T-helper 1 cell (primary cell): ENCODE results near the gene AGGF1.
"Not testable (repeated sequence)": the region's sequence is repeated elsewhere in the genome, so short reads cannot be mapped to it uniquely, and the experiment has no call there.

Experiments used
- DNase-seq, 5 donors: peaks; one replicate each; pipeline ENCODE4 v3.0.0-alpha.2; 2012 to 2020

Gene AGGF1

DNA sequence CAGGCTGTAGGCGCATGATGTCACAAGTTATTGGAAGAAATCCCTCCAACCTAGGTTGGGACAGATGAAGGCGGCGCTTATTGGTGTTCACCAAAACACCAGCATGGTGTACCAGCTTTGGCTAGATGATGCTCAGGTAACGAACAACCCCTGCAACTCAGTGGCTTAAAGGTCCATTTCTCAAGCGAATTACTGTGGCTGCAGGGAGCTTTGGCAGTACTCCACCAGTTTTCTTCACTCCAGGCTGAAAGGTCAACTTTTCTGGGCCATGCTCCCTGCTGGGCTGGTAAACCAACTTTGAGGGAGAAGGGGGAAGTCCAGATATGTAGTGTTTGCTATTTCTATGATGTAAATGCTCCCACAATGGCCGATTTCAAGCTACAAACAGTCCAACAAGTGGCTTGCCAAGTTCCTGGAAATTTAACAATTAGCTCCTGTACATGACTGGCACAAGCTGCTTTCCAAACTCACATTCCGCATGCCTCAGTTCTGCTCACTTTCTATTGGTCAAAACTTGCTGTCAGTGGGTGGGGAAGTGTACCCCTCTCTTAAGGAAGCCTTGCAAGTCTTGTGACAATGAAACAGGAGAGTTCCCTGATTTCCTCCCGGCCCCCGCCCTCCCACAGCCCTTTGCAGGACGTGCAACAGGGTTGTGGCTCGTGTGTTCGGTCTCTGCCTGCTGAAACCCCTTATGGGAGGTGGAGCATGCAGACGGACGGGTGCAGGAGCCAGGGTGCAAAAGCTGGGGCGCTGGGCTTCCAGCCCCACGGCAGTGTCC lies 57.5 kb downstream of the AGGF1 start:
- DNase-seq: no peak

- no peak for DNase-seq
These were observed 65.0 kb downstream of the AGGF1 start for GRCh38 chr5:77095189-77095588.

DNA sequence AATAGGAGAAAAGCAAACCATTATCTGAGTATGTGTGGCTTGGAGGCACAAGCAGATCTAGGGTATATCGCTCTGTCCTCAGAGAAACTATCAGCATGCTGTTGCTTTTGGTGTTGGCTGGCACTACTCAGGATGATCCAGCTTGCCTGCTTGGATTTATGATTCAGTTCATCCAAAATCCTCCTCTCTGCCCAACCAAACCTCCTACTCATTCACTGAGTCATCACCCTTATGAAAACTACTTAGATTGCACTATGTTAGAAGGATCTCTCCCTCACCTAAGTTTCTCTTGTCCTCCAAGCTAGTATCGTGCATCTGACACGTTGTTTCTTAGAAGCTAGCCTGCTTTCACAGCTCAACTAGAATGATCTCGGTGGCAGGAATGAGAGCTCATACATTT lies 71.1 kb downstream of the AGGF1 start:
- DNase-seq: no peak

DNA sequence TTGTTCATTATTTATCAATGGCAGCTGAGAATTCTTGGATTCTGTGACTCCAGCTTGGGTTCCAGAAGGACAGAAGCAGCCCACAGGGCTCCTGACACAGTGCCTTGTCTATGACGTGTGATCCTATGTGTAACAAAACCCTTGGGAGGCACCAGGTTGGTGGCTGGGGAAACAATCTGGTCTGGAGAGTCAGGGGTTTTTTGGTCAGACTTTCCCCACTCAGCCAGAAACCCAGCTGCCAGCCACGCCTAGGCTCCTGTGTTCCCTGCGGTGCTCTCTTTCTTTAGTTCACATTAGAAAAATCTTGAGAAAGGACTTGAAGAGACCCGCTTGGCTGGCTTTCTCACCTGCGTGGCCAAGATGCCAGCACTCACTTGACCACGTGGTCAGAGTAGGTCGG lies 72.3 kb downstream of the AGGF1 start:
- DNase-seq: no peak

GRCh38 chr5:77103457-77103856 lies 73.3 kb downstream of the AGGF1 start:
- DNase-seq: no peak

DNA sequence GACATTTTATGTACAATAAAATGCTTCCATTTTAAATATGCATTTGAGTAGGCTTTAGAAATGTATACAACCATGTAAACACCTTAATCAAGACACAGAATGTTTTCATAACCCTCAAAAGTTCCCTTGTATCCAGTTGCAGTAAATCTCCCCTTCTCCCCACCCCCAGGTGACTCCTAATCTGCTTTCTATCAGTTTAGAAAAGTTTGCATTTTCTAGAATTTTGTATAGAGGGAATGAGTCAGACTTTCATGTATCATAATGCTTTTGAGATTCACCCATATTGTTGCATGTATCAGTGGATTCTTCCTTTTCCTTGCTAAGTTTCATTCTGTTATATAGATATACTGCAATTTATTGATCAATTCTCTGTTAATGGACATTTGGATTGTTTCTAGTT lies 74.6 kb downstream of the AGGF1 start:
- DNase-seq: no peak

DNA sequence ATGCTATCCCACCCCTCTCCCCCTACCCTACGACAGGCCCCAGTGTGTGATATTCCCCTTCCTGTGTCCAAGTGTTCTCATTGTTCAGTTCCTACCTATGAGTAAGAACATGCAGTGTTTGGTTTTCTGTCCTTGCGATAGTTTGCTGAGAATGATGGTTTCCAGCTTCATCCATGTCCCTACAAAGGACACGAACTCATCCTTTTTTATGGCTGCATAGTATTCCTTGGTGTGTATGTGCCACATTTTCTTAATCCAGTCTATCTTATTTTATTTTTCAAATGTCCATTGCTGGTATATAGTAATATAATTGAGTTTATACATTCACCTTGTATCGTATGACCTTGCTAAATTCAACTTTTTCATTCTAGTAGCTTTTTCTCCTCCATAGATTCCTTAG lies 76.8 kb downstream of the AGGF1 start:
- not testable (repeated sequence) for DNase-seq
